HUES48 (cell line): Measurements from ENCODE around the gene PEAK3.

Experiments
- H3K27ac ChIP-seq: one replicate; pipeline ENCODE4 v1.7.0; 2013; ENCODE audit warnings: low read depth, low read length, inconsistent platforms
- H3K27me3 ChIP-seq: 2 replicates; pipeline ENCODE4 v1.6.1; 2013; ENCODE audit warnings: mild to moderate bottlenecking, low read length; ENCODE audit not compliant: control insufficient read depth, insufficient read depth
- H3K36me3 ChIP-seq: 2 replicates; pipeline ENCODE4 v1.6.1; 2013; ENCODE audit warnings: low read length; ENCODE audit not compliant: control insufficient read depth, insufficient read depth
- H3K4me1 ChIP-seq: 2 replicates; pipeline ENCODE4 v1.6.1; 2013; ENCODE audit warnings: mild to moderate bottlenecking, low read length; ENCODE audit not compliant: control insufficient read depth, insufficient read depth
- H3K4me3 ChIP-seq: 2 replicates; pipeline ENCODE4 v1.5.1; 2013; ENCODE audit warnings: mild to moderate bottlenecking, low read depth, low read length
- H3K9ac ChIP-seq: 2 replicates; pipeline ENCODE4 v1.6.1; 2013; ENCODE audit warnings: mild to moderate bottlenecking, low read depth, low read length, moderate library complexity
- H3K9me3 ChIP-seq: 2 replicates; pipeline ENCODE4 v1.6.1; 2013; ENCODE audit warnings: low read length; ENCODE audit not compliant: control insufficient read depth, insufficient read depth

The PEAK3 gene

GRCh38 chr19:2275588-2276428 is 6.2 kb downstream of the PEAK3 start:
- Histone ChIP-seq H3K4me3 (no peak overlapping the region), H3K9ac (no peak overlapping the region), H3K27me3 (no peaks in the 10 kb centered on the region), H3K4me1 (no peaks in the 10 kb centered on the region), H3K36me3 (peaks cover 20% of the 10 kb centered on the region), H3K27ac (no peak overlapping the region), H3K9me3 (no peaks in the 10 kb centered on the region)

- no peak overlapping the region for H3K9ac ChIP-seq
- no peaks in the 10 kb centered on the region for H3K9me3 ChIP-seq
- H3K4me3 ChIP-seq = no peak overlapping the region
- no peaks in the 10 kb centered on the region for H3K27me3 ChIP-seq
- peaks cover 20% of the 10 kb centered on the region for H3K36me3 ChIP-seq
- no peak overlapping the region for H3K27ac ChIP-seq
- H3K4me1 ChIP-seq = no peaks in the 10 kb centered on the region
These were observed 6.9 kb downstream of the PEAK3 start for GRCh38 chr19:2274931-2275535.

- Histone ChIP-seq H3K4me3 (peak overlapping the region; percentile 19; the same call in 1 of the 2 replicates), H3K9ac (no peak overlapping the region), H3K9me3 (no peaks in the 10 kb centered on the region), H3K36me3 (peaks cover 20% of the 10 kb centered on the region), H3K27ac (peak overlapping the region; percentile 90), H3K27me3 (no peaks in the 10 kb centered on the region), H3K4me1 (no peaks in the 10 kb centered on the region)
These were observed 7.7 kb downstream of the PEAK3 start for GRCh38 chr19:2274185-2274711.

GRCh38 chr19:2273356-2274184 is 8.4 kb downstream of the PEAK3 start:
- no peaks in the 10 kb centered on the region for H3K27me3 ChIP-seq
- no peaks in the 10 kb centered on the region for H3K4me1 ChIP-seq
- no peaks in the 10 kb centered on the region for H3K9me3 ChIP-seq
- H3K36me3 ChIP-seq = peaks cover 20% of the 10 kb centered on the region
- H3K4me3 ChIP-seq = peak overlapping the region; percentile 49
- no peak overlapping the region for H3K9ac ChIP-seq
- peak overlapping the region; percentile 90 for H3K27ac ChIP-seq

GRCh38 chr19:2271234-2272103 is 10.5 kb downstream of the PEAK3 start:
- Histone ChIP-seq H3K4me1 (no peaks in the 10 kb centered on the region), H3K27me3 (no peaks in the 10 kb centered on the region), H3K36me3 (peaks cover 20% of the 10 kb centered on the region), H3K9ac (peak overlapping the region; percentile 95), H3K4me3 (peak overlapping the region; percentile 100), H3K9me3 (no peaks in the 10 kb centered on the region), H3K27ac (peak overlapping the region; percentile 94)

GRCh38 chr19:2270423-2271233 is 11.3 kb downstream of the PEAK3 start:
- Histone ChIP-seq H3K4me1 (no peaks in the 10 kb centered on the region), H3K9me3 (no peaks in the 10 kb centered on the region), H3K4me3 (peak overlapping the region; percentile 100), H3K27ac (peak overlapping the region; percentile 94), H3K27me3 (no peaks in the 10 kb centered on the region), H3K36me3 (peaks cover 20% of the 10 kb centered on the region), H3K9ac (peak overlapping the region; percentile 95)

GRCh38 chr19:2270157-2270422 is 11.9 kb downstream of the PEAK3 start:
- H3K9ac ChIP-seq = peak overlapping the region; percentile 95
- no peaks in the 10 kb centered on the region for H3K27me3 ChIP-seq
- peak overlapping the region; percentile 100 for H3K4me3 ChIP-seq
- H3K27ac ChIP-seq = peak overlapping the region; percentile 94
- no peaks in the 10 kb centered on the region for H3K9me3 ChIP-seq
- peaks cover 20% of the 10 kb centered on the region for H3K36me3 ChIP-seq
- H3K4me1 ChIP-seq = no peaks in the 10 kb centered on the region

- Histone ChIP-seq H3K4me3 (peak overlapping the region; percentile 100), H3K27me3 (no peaks in the 10 kb centered on the region), H3K27ac (peak overlapping the region; percentile 94), H3K9me3 (no peaks in the 10 kb centered on the region), H3K4me1 (no peaks in the 10 kb centered on the region), H3K9ac (peak overlapping the region; percentile 95), H3K36me3 (peaks cover 20% of the 10 kb centered on the region)
These were observed 12.5 kb downstream of the PEAK3 start for GRCh38 chr19:2269244-2270156.

- Histone ChIP-seq H3K4me3 (peak overlapping the region; percentile 100), H3K27ac (peak overlapping the region; percentile 72), H3K9me3 (no peaks in the 10 kb centered on the region), H3K36me3 (peaks cover 20% of the 10 kb centered on the region), H3K27me3 (no peaks in the 10 kb centered on the region), H3K4me1 (no peaks in the 10 kb centered on the region), H3K9ac (peak overlapping the region; percentile 51; the same call in 1 of the 2 replicates)
These were observed 13.1 kb downstream of the PEAK3 start for GRCh38 chr19:2268861-2269243.
